HG02943 (cell line): ENCODE data around the gene SERAC1.

Experiments
- ATAC-seq: cut with Tn5 transposase; IDR thresholded peaks from one replicate; pipeline ENCODE4 v1.9.1; 2021; ENCODE audit warnings: mild to moderate bottlenecking, low read depth, moderate library complexity; ENCODE audit not compliant: unreplicated experiment

SERAC1 gene

GRCh38 chr6:158083455-158084325 is 84.4 kb downstream of the SERAC1 start:
- no peak for ATAC-seq

- no peak for ATAC-seq
Measured at GRCh38 chr6:158081657-158081935, 86.5 kb downstream of the SERAC1 start.

- no peak for ATAC-seq
Measured at GRCh38 chr6:158080849-158081656, 87.0 kb downstream of the SERAC1 start.

GRCh38 chr6:158078320-158078719 is 89.7 kb downstream of the SERAC1 start:
- ATAC-seq = no peak

GRCh38 chr6:158077676-158078075 is 90.4 kb downstream of the SERAC1 start:
- ATAC-seq = no peak

- no peak for ATAC-seq
Measured at GRCh38 chr6:158076548-158076947, 91.5 kb downstream of the SERAC1 start.

- ATAC-seq = no peak
Measured at GRCh38 chr6:158073776-158074175, 94.3 kb downstream of the SERAC1 start.

GRCh38 chr6:158072083-158072721 is 95.9 kb downstream of the SERAC1 start:
- ATAC-seq = no peak

GRCh38 chr6:158071121-158072082 is 96.7 kb downstream of the SERAC1 start:
- no peak for ATAC-seq

GRCh38 chr6:158070513-158070912 is 97.5 kb downstream of the SERAC1 start:
- ATAC-seq = no peak

- no peak for ATAC-seq
Measured at GRCh38 chr6:158069800-158070195, 98.3 kb downstream of the SERAC1 start.

GRCh38 chr6:158068893-158069799 is 98.9 kb downstream of the SERAC1 start:
- ATAC-seq = no peak

GRCh38 chr6:158068156-158068892 is 99.7 kb downstream of the SERAC1 start:
- ATAC-seq = no peak

- no peak for ATAC-seq
Measured at GRCh38 chr6:158067436-158068015, 100.5 kb downstream of the SERAC1 start.

- ATAC-seq = no peak
Measured at GRCh38 chr6:158066136-158066781, 101.8 kb downstream of the SERAC1 start.

- ATAC-seq = no peak
Measured at GRCh38 chr6:158064725-158065251, 103.3 kb downstream of the SERAC1 start.

- ATAC-seq = no peak
Measured at GRCh38 chr6:158063736-158064135, 104.3 kb downstream of the SERAC1 start.
